OCI-LY7 (cell line): ENCODE results near the gene C18orf54. TPM values are rescaled to one million over a fixed set of nuclear protein-coding genes. Genes with fewer than 3 reads are reported as not detected.

Experiments
- BruUV-seq: library from RNA; stranded (reverse); fragments of 400-500 nt; replicated peaks from 2 replicates; lab custom pipeline; 2021; lab: Mats Ljungman, UMichigan
- CTCF ChIA-PET: fragments of 300-600 bp; sonication (Branson Sonifier 250); formaldehyde crosslinking; loops from one replicate; lab custom pipeline; 2022; ENCODE audit warnings: antibody characterized with exemption; ENCODE audit not compliant: unreplicated experiment; lab: Charles Lee
- POLR2A ChIA-PET: fragments of 300-600 bp; sonication (Branson Sonifier 250); formaldehyde crosslinking; loops from one replicate; lab custom pipeline; 2022; ENCODE audit warnings: antibody characterized with exemption; lab: Charles Lee
- DNase-seq: peaks from one replicate; pipeline ENCODE4 v3.0.0-alpha.2; 2015; ENCODE audit warnings: low spot score
- H2AFZ ChIP-seq: fragments of 200-600 bp; sonication (generic), shearing (Covaris generic); 2 replicates; pipeline ENCODE4 v1.6.1; 2014; ENCODE audit warnings: mild to moderate bottlenecking, antibody characterized with exemption, low read length, moderate library complexity
- H3K27ac ChIP-seq: fragments of 200-600 bp; sonication (generic); 2 replicates; pipeline ENCODE4 v1.5.1; 2014; ENCODE audit warnings: mixed run types, low read depth, mild to moderate bottlenecking, moderate library complexity, low read length, inconsistent platforms; ENCODE audit not compliant: poor library complexity, severe bottlenecking
- H3K36me3 ChIP-seq: fragments of 200-600 bp; sonication (generic); 2 replicates; pipeline ENCODE4 v1.6.1; 2014; ENCODE audit warnings: mild to moderate bottlenecking, antibody characterized with exemption, low read length, moderate library complexity, mixed read lengths; ENCODE audit not compliant: insufficient read depth
- H3K4me1 ChIP-seq: fragments of 200-600 bp; sonication (generic); 2 replicates; pipeline ENCODE4 v1.5.1; 2014; ENCODE audit warnings: mild to moderate bottlenecking, low read length; ENCODE audit not compliant: insufficient read depth, poor library complexity, severe bottlenecking
- H3K4me2 ChIP-seq: fragments of 200-600 bp; sonication (generic); 2 replicates; pipeline ENCODE4 v1.6.1; 2014; ENCODE audit warnings: mild to moderate bottlenecking, low read length
- H3K4me3 ChIP-seq: fragments of 200-600 bp; sonication (generic); 2 replicates; pipeline ENCODE4 v1.5.1; 2014; ENCODE audit warnings: mild to moderate bottlenecking, low read depth, low read length; ENCODE audit not compliant: poor library complexity, severe bottlenecking
- H3K79me2 ChIP-seq: fragments of 200-600 bp; sonication (generic); 2 replicates; pipeline ENCODE4 v1.6.1; 2016; ENCODE audit warnings: low read depth, mild to moderate bottlenecking, low read length, moderate library complexity, mixed read lengths; ENCODE audit not compliant: insufficient read depth
- H3K9me2 ChIP-seq: fragments of 200-600 bp; sonication (generic); 2 replicates; pipeline ENCODE4 v1.6.1; 2016; ENCODE audit warnings: mild to moderate bottlenecking, low read length, mixed read lengths; ENCODE audit not compliant: insufficient read depth
- H3K9me3 ChIP-seq: fragments of 200-600 bp; sonication (generic); 2 replicates; pipeline ENCODE4 v1.6.1; 2014; ENCODE audit warnings: mild to moderate bottlenecking, mixed run types, low read length, mixed read lengths
- H4K20me1 ChIP-seq: fragments of 200-600 bp; sonication (generic); 2 replicates; pipeline ENCODE4 v1.6.1; 2014; ENCODE audit warnings: mild to moderate bottlenecking, antibody characterized with exemption, low read length, moderate library complexity, mixed read lengths; ENCODE audit not compliant: insufficient read depth
- EZH2phosphoT487 ChIP-seq: fragments of 200-600 bp; sonication (generic); IDR thresholded peaks from 2 replicates; pipeline ENCODE4 v1.6.1; 2018; ENCODE audit warnings: low read depth, borderline replicate concordance, mild to moderate bottlenecking, mixed run types, antibody characterized with exemption, low read length, moderate library complexity, mixed read lengths
- intact Hi-C: fragments of 100-400 bp; cut with micrococcal nuclease; formaldehyde crosslinking; loops from one replicate; pipeline ENCODE4 v1.10.0; 2022; ENCODE audit not compliant: unreplicated experiment
- total RNA-seq, 2 experiments: library from RNA; depleted of rRNA in 1 of 2; stranded (reverse); fragments of >200 nt in 1 of 2; shearing (Covaris generic) in 1 of 2; gene quantifications; 2 replicates each; pipeline ENCODE4 v1.2.3, GENCODE V29; 2014 to 2022
- TF ChIP-seq, protein P1 (sequence below): fragments of 200-600 bp; sonication (generic); conservative IDR thresholded peaks from 2 replicates; pipeline ENCODE4 v1.5.1; 2014; ENCODE audit warnings: mild to moderate bottlenecking, antibody characterized with exemption, low read length, moderate library complexity, mixed read lengths

The C18orf54 gene
- total RNA-seq, 2 experiments from 2014 or later, result 4.9 to 14.1 TPM

DNA sequence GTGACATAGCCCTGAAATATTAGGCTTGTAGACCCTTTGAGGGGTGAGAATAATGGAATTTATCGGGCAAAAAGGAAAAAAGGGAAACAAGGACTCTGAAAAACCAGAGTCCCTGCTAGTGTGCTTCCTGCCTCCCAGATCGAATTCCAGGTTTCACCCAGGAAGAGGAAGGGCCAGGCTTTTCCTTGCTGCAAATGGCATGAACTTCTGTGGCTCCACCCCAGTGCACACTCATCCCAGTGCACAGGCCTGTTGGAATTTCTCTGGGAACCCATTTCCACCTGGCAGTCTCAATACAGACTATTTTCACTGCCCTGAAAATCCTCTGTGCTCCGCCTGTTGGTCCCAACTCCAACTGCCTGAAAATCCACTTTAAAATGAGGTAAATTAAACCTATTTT lies 29.9 kb downstream of the C18orf54 start:
- CTCF ChIA-PET, result no interaction called here
- no peak overlapping the region for H3K4me2 ChIP-seq

GRCh38 chr18:54388203-54389142 lies 30.8 kb downstream of the C18orf54 start:
- no peaks in the 10 kb centered on the region for H3K36me3 ChIP-seq
- intact Hi-C loops, result no loop called here
- BruUV-seq, result no TSS peak
- TF ChIP-seq, protein P1, sequence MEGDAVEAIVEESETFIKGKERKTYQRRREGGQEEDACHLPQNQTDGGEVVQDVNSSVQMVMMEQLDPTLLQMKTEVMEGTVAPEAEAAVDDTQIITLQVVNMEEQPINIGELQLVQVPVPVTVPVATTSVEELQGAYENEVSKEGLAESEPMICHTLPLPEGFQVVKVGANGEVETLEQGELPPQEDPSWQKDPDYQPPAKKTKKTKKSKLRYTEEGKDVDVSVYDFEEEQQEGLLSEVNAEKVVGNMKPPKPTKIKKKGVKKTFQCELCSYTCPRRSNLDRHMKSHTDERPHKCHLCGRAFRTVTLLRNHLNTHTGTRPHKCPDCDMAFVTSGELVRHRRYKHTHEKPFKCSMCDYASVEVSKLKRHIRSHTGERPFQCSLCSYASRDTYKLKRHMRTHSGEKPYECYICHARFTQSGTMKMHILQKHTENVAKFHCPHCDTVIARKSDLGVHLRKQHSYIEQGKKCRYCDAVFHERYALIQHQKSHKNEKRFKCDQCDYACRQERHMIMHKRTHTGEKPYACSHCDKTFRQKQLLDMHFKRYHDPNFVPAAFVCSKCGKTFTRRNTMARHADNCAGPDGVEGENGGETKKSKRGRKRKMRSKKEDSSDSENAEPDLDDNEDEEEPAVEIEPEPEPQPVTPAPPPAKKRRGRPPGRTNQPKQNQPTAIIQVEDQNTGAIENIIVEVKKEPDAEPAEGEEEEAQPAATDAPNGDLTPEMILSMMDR, result no peak
- no peak for TF ChIP-seq EZH2phosphoT487
- ChIA-PET CTCF (no interaction called here), POLR2A (no interaction called here)
- no peak overlapping the region for H2AFZ ChIP-seq
- no peaks in the 10 kb centered on the region for H3K9me2 ChIP-seq
- DNase-seq, result peak; percentile 41
- no peaks in the 10 kb centered on the region for H3K79me2 ChIP-seq
- H4K20me1 ChIP-seq, result no peaks in the 10 kb centered on the region
- H3K4me3 ChIP-seq, result no peak overlapping the region
- no peak overlapping the region for H3K27ac ChIP-seq
- no peaks in the 10 kb centered on the region for H3K9me3 ChIP-seq
- H3K4me1 ChIP-seq, result peaks cover 11% of the 10 kb centered on the region
- H3K4me2 ChIP-seq, result 0 out of 2 replicates have a peak overlapping the region, but pooled peaks have one; percentile 23

More for the DNA sequence above, 29.9 kb downstream of the C18orf54 start:
- no peak for DNase-seq
- no peak overlapping the region for H3K4me3 ChIP-seq
- no peaks in the 10 kb centered on the region for H3K9me2 ChIP-seq
- H3K4me1 ChIP-seq, result peaks cover 11% of the 10 kb centered on the region
- no peak overlapping the region for H3K27ac ChIP-seq
- no peaks in the 10 kb centered on the region for H3K36me3 ChIP-seq
- intact Hi-C loops, result no loop called here
- no peak for TF ChIP-seq EZH2phosphoT487
- TF ChIP-seq, protein P1, result no peak
- H2AFZ ChIP-seq, result no peak overlapping the region
- POLR2A ChIA-PET, result no interaction called here
- no peaks in the 10 kb centered on the region for H3K79me2 ChIP-seq
- no peaks in the 10 kb centered on the region for H3K9me3 ChIP-seq
- H4K20me1 ChIP-seq, result no peaks in the 10 kb centered on the region
- BruUV-seq, result no TSS peak

GRCh38 chr18:54389143-54389505 lies 31.4 kb downstream of the C18orf54 start:
- Histone ChIP-seq H3K36me3 (no peaks in the 10 kb centered on the region), H2AFZ (no peak overlapping the region), H4K20me1 (no peaks in the 10 kb centered on the region), H3K79me2 (no peaks in the 10 kb centered on the region), H3K4me2 (0 out of 2 replicates have a peak overlapping the region, but pooled peaks have one; percentile 23), H3K27ac (no peak overlapping the region), H3K4me3 (no peak overlapping the region), H3K9me2 (no peaks in the 10 kb centered on the region), H3K9me3 (no peaks in the 10 kb centered on the region), H3K4me1 (peaks cover 11% of the 10 kb centered on the region)
- intact Hi-C loops, result no loop called here
- no peak for DNase-seq
- TF ChIP-seq, protein P1, result no peak
- TF ChIP-seq EZH2phosphoT487, result no peak
- ChIA-PET POLR2A (no interaction called here), CTCF (no interaction called here)
- no TSS peak for BruUV-seq
